ENCODE data around the gene MFAP2. TPM values are rescaled to one million over a fixed set of nuclear protein-coding genes. Genes with fewer than 3 reads are reported as not detected.
"Not testable (repeated sequence)": the region's sequence is repeated elsewhere in the genome, so short reads cannot be mapped to it uniquely, and the experiment has no call there.

Gene MFAP2
- total and polyA plus RNA-seq, 2 experiments from 2014 or later: 129 to 255 TPM

DNA sequence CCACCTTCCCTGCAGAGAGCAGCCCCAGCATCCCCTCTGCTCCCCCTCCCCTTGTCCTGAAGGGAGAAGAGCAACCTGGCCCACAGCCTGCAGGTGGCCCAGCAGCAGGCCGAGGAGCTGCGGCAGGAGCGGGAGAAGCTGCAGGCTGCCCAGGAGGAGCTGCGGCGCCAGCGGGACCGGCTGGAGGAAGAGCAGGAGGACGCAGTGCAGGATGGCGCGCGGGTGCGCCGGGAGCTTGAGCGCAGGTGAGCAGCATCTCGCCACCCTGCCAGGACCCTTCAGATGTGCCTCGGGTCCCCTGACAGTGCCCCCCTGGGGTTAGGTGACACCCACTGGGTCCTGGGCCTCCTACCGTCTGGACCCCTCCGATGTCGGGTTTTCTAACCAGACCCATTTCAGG lies 36.4 kb downstream of the MFAP2 start (continued):
- TF ChIP-seq POLR2AphosphoS5 (IDR thresholded peaks at IDR 0.05; ENCODE audit: low read depth): no peak
- TF ChIP-seq JUNB (IDR thresholded peaks at IDR 0.05; ENCODE audit: unreplicated experiment): no peak
- TF ChIP-seq STAT1 (IDR thresholded peaks at IDR 0.05; ENCODE audit: unreplicated experiment): no peak

DNA sequence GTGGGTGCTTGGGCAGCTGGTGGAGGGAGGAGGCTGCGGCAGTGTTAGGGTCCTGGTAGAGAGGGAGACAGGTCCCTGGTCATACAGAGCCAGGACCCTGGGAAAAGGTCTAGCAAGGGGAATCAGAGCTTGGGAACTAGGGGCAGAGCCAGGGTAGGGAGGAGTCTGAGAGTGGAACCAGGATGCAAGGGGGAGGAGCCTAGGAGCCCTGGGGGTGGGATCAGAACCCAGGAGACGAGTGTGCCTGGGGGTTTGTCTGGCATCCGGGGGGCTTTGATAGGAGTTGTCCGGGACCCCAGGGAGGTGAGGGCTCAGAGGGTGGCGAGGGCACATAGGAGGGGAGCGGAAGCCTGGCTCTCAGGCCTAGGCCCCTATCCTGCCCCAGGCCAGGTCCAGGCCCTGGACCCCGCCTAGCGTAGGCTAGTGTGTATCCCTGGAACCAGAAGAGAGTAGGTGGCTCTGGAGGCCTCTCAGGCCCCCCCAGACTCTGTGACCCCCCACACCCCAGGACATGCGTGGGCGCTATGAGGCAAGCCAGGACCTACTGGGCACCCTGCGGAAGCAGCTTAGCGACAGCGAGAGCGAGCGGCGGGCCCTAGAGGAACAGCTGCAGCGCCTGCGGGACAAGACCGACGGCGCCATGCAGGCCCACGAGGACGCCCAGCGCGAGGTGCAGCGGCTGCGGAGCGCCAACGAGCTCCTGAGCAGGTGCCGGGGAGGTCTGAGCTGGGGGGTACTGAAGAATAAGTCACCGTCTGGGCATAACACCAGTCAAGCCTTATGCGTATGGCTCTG lies 40.8 kb downstream of the MFAP2 start:
- peak; percentile 89 for ATAC-seq

DNA sequence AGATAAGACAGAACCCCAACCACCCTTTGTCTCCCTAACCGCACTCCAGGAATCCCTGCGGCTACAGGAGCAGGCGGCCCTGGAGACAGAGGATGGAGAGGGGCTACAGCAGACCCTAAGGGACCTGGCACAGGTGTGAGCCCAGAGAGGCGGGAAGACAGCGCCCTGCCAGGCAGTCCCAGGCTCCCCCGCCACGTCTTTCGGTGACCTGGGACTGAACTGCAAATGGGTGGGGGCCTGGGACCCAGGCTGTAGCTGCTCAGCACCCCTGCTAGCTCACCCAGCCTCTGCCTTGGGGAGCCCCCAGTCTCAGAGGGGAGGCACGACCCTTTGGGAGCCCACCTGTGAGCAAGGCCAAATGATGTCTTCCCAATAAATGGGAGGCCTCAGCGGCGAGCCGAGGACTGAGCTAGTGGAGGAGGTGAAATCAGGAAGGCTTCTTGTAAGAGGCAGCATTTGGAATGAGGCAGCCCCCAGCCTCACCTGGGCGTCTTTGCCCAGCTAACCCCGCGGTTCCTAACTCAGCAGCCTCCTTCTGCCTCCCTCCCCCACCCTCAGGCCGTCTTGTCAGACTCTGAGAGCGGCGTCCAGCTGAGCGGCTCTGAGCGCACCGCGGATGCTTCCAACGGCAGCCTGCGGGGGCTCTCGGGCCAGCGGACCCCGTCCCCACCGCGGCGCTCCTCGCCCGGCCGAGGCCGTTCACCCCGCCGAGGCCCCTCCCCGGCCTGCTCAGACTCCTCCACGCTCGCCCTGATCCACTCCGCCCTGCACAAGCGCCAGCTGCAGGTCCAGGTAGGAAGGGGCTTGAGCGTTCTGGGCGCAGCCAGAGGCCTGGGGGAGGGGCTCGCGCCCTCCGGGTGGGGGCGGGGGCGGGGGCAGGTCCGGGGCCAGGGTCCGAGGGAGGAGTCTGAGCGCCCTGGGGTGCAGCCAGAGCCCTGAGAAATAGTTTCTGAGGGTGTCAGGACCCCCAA lies 41.8 kb downstream of the MFAP2 start:
- H3K9me2 ChIP-seq (ENCODE audit: insufficient read depth): no peaks in the 10 kb centered on the region
- Mint-ChIP-seq H3K4me1 (peaks cover 20% of the 10 kb centered on the region), H3K36me3 (ENCODE audit: low read depth) (peaks cover 82% of the 10 kb centered on the region), H3K27me3 (ENCODE audit: insufficient read depth, low read depth, poor library complexity) (peaks cover 15% of the 10 kb centered on the region), H3K9me3 (no peaks in the 10 kb centered on the region), H3K27ac (peak overlapping the region; percentile 87), H3K4me3 (peak overlapping the region; percentile 66)
- DNase-seq (ENCODE audit: low spot score) (peak; percentile 96), ATAC-seq (peak; percentile 85)
- peaks cover 14% of the 10 kb centered on the region for H4K20me1 ChIP-seq (replicated peaks; ENCODE audit: insufficient read depth)
- H3K36me3 ChIP-seq (ENCODE audit: insufficient read depth): peaks cover 64% of the 10 kb centered on the region
- peak overlapping the region; percentile 54 for H3K4me3 ChIP-seq
- peak overlapping the region; percentile 84; the same call in 1 of the 2 replicates for H3K27ac ChIP-seq (ENCODE audit: low read depth)
- H3K4me2 ChIP-seq: peak overlapping the region; percentile 76
- peaks cover 47% of the 10 kb centered on the region for H3F3A ChIP-seq (replicated peaks; ENCODE audit: low read depth)
- no peak overlapping the region for H2AFZ ChIP-seq
- no peaks in the 10 kb centered on the region for H3K27me3 ChIP-seq (ENCODE audit: insufficient read depth)
- H3K4me1 ChIP-seq (ENCODE audit: insufficient read depth): peaks cover 7% of the 10 kb centered on the region
- H3K79me2 ChIP-seq (replicated peaks; ENCODE audit: insufficient read depth): no peaks in the 10 kb centered on the region
- no peak for TF ChIP-seq NANOG (IDR thresholded peaks at IDR 0.05; ENCODE audit: borderline replicate concordance)
- TF ChIP-seq, protein P1, sequence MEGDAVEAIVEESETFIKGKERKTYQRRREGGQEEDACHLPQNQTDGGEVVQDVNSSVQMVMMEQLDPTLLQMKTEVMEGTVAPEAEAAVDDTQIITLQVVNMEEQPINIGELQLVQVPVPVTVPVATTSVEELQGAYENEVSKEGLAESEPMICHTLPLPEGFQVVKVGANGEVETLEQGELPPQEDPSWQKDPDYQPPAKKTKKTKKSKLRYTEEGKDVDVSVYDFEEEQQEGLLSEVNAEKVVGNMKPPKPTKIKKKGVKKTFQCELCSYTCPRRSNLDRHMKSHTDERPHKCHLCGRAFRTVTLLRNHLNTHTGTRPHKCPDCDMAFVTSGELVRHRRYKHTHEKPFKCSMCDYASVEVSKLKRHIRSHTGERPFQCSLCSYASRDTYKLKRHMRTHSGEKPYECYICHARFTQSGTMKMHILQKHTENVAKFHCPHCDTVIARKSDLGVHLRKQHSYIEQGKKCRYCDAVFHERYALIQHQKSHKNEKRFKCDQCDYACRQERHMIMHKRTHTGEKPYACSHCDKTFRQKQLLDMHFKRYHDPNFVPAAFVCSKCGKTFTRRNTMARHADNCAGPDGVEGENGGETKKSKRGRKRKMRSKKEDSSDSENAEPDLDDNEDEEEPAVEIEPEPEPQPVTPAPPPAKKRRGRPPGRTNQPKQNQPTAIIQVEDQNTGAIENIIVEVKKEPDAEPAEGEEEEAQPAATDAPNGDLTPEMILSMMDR (conservative IDR thresholded peaks at IDR 0.05; ENCODE audit: low read depth in 2 of 2): 0 out of 4 replicates have a peak, but pooled peaks of 1 of the 2 experiments have one; percentile 12

More for the DNA sequence above, 40.8 kb downstream of the MFAP2 start:
- Mint-ChIP-seq H3K4me3 (peak overlapping the region; percentile 66), H3K27me3 (ENCODE audit: insufficient read depth, low read depth, poor library complexity) (peaks cover 17% of the 10 kb centered on the region), H3K36me3 (ENCODE audit: low read depth) (peaks cover 81% of the 10 kb centered on the region), H3K4me1 (peaks cover 20% of the 10 kb centered on the region), H3K27ac (peak overlapping the region; percentile 91)
- not testable (repeated sequence) for H2AFZ ChIP-seq; H3K9me2 ChIP-seq (ENCODE audit: insufficient read depth); H3K27me3 ChIP-seq (ENCODE audit: insufficient read depth); H3K9me3 Mint-ChIP-seq; H3K79me2 ChIP-seq (replicated peaks; ENCODE audit: insufficient read depth); H3K4me1 ChIP-seq (ENCODE audit: insufficient read depth)
- H3F3A ChIP-seq (replicated peaks; ENCODE audit: low read depth): peaks cover 40% of the 10 kb centered on the region
- peaks cover 54% of the 10 kb centered on the region for H3K36me3 ChIP-seq (ENCODE audit: insufficient read depth)
- H3K4me3 ChIP-seq: peak overlapping the region; percentile 39; the same call in 1 of the 2 replicates
- H4K20me1 ChIP-seq (replicated peaks; ENCODE audit: insufficient read depth): peaks cover 10% of the 10 kb centered on the region
- peak overlapping the region; percentile 84; the same call in 1 of the 2 replicates for H3K27ac ChIP-seq (ENCODE audit: low read depth)
- DNase-seq (ENCODE audit: low spot score): peak; percentile 78
- H3K4me2 ChIP-seq: peak overlapping the region; percentile 76; the same call in 1 of the 2 replicates

DNA sequence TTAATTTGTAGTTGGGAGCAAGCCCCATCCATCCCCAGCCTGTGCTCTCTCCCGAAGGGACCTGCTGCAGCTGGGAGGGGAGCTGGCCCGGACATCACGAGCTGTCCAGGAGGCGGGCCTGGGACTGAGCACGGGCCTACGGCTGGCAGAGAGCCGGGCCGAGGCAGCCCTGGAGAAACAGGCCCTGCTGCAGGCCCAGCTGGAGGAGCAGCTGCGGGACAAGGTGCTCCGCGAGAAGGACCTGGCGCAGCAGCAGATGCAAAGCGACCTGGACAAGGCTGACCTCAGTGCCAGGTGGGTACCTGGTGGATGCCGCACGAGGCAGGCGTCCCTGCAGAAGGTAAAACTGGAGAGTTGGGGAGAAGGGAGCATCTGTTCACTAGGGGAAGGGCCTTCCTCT lies 43.8 kb downstream of the MFAP2 start:
- H3K27ac Mint-ChIP-seq: not testable (repeated sequence)
- peaks cover 64% of the 10 kb centered on the region for H3K36me3 ChIP-seq (ENCODE audit: insufficient read depth)

DNA sequence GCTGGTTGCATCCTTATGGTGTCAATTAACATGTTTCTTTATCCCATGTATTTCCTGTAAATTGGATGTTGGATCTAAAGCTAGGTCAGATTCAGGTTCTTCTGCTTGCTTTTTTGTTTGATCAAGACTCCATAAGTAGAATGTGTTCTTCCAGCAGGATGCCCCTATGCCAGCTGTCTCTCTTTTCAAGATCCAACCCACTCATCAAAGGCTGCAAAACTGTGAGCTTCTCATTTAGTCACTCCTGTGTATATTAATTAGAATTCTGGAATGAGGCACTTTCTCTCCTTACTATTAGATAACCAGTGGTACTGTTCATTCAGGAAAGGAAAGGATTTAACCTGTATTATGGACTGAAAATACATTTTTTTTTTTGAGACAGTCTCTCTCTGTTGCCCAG lies 46.5 kb downstream of the MFAP2 start:
- H3K4me3 Mint-ChIP-seq; H3K27ac ChIP-seq (ENCODE audit: low read depth); H2AFZ ChIP-seq; H3K4me3 ChIP-seq; H3K4me2 ChIP-seq; H3K27me3 ChIP-seq (ENCODE audit: insufficient read depth); ATAC-seq; H3K9me3 Mint-ChIP-seq; H3K27ac Mint-ChIP-seq; H3K9me2 ChIP-seq (ENCODE audit: insufficient read depth); H3K4me1 ChIP-seq (ENCODE audit: insufficient read depth); DNase-seq (ENCODE audit: low spot score); H3K79me2 ChIP-seq (replicated peaks; ENCODE audit: insufficient read depth): not testable (repeated sequence)
- Histone ChIP-seq H3K36me3 (ENCODE audit: insufficient read depth) (peaks cover 58% of the 10 kb centered on the region), H4K20me1 (replicated peaks; ENCODE audit: insufficient read depth) (peaks cover 15% of the 10 kb centered on the region), H3F3A (replicated peaks; ENCODE audit: low read depth) (peaks cover 54% of the 10 kb centered on the region)
- peaks cover 13% of the 10 kb centered on the region for H3K27me3 Mint-ChIP-seq (ENCODE audit: insufficient read depth, low read depth, poor library complexity)
- H3K4me1 Mint-ChIP-seq: peaks cover 20% of the 10 kb centered on the region
- H3K36me3 Mint-ChIP-seq (ENCODE audit: low read depth): peaks cover 76% of the 10 kb centered on the region

More for the DNA sequence above, 43.8 kb downstream of the MFAP2 start:
- peaks cover 49% of the 10 kb centered on the region for H3F3A ChIP-seq (replicated peaks; ENCODE audit: low read depth)
- H3K9me2 ChIP-seq (ENCODE audit: insufficient read depth); H3K4me3 Mint-ChIP-seq; H3K27ac ChIP-seq (ENCODE audit: low read depth); DNase-seq (ENCODE audit: low spot score); H3K4me3 ChIP-seq; H3K4me1 ChIP-seq (ENCODE audit: insufficient read depth); H3K79me2 ChIP-seq (replicated peaks; ENCODE audit: insufficient read depth); H3K27me3 ChIP-seq (ENCODE audit: insufficient read depth); H3K4me2 ChIP-seq; H3K9me3 Mint-ChIP-seq; H2AFZ ChIP-seq; ATAC-seq: not testable (repeated sequence)
- Mint-ChIP-seq H3K27me3 (ENCODE audit: insufficient read depth, low read depth, poor library complexity) (peaks cover 14% of the 10 kb centered on the region), H3K36me3 (ENCODE audit: low read depth) (peaks cover 79% of the 10 kb centered on the region), H3K4me1 (peaks cover 20% of the 10 kb centered on the region)
- H4K20me1 ChIP-seq (replicated peaks; ENCODE audit: insufficient read depth): peaks cover 15% of the 10 kb centered on the region
